ENCODE data around the gene HKDC1. TPM values are rescaled to one million over a fixed set of nuclear protein-coding genes. Genes with fewer than 3 reads are reported as not detected.
A peak's percentile ranks its signal among the peaks of the same experiment; 100 is the strongest.

HKDC1 gene
- total RNA-seq, 1 experiment from 2014 or later: 1.7 TPM

- TF ChIP-seq CTCF (IDR thresholded peaks at IDR 0.05 in 2 of 3, conservative IDR thresholded peaks at IDR 0.05 in 1 of 3; ENCODE audit: borderline replicate concordance in 1 of 3, insufficient read depth in 1 of 3, low read depth in 2 of 3, low read length in 2 of 3): no peak
- TF ChIP-seq EZH2phosphoT487 (IDR thresholded peaks at IDR 0.05; ENCODE audit: borderline replicate concordance): no peak
- TF ChIP-seq ZNF274 (IDR thresholded peaks at IDR 0.05; ENCODE audit: low read depth, low read length): no peak
- TF ChIP-seq CBX3 (IDR thresholded peaks at IDR 0.05; ENCODE audit: low read depth): peak; percentile 71
- peak; percentile 77 for TF ChIP-seq MAX (IDR thresholded peaks at IDR 0.05)
- no peak for TF ChIP-seq TCF7L2 (IDR thresholded peaks at IDR 0.05; ENCODE audit: borderline replicate concordance, extremely low read depth, insufficient read depth, insufficient read length)
- no peak; the same call in 1 of the 2 replicates for TF ChIP-seq POLR2AphosphoS5 (IDR thresholded peaks at IDR 0.05; ENCODE audit: low read depth, low read length)
Measured at GRCh38 chr10:69232252-69232651, 12.1 kb downstream of the HKDC1 start (continued).

GRCh38 chr10:69232736-69233480 is 12.8 kb downstream of the HKDC1 start:
- Histone ChIP-seq H3K27me3 (ENCODE audit: insufficient read depth, low read length) (no peaks in the 10 kb centered on the region), H3K4me3 (replicated peaks in 1 of 2; ENCODE audit: low read depth in 1 of 2, low read length in 2 of 2) (peak overlapping the region in 1 of 2 experiments; percentile 32; a peak in 1 of 4 replicates), H3K4me1 (ENCODE audit: control insufficient read depth in 1 of 2, insufficient read depth in 2 of 2, low read length in 2 of 2) (peaks cover 16 to 49% of the 10 kb centered on the region in 2 experiments), H3K79me2 (ENCODE audit: insufficient read depth, low read length) (no peaks in the 10 kb centered on the region), H3K9me3 (ENCODE audit: control insufficient read depth in 1 of 2, insufficient read depth in 1 of 2, low read depth in 1 of 2, low read length in 2 of 2) (no peaks in the 10 kb centered on the region), H3K9me2 (ENCODE audit: insufficient read depth) (no peaks in the 10 kb centered on the region), H3K36me3 (ENCODE audit: control insufficient read depth in 1 of 2, insufficient read depth in 2 of 2, low read length in 2 of 2) (no peaks in the 10 kb centered on the region), H3K27ac (ENCODE audit: low read depth, low read length) (no peak overlapping the region), H3K9ac (ENCODE audit: low read length) (0 out of 2 replicates have a peak overlapping the region, but pooled peaks have one; percentile 16), H2AFZ (ENCODE audit: low read depth, low read length, poor library complexity, severe bottlenecking) (peak overlapping the region; percentile 66), H3K4me2 (ENCODE audit: low read length) (peak overlapping the region; percentile 69), H4K20me1 (ENCODE audit: insufficient read depth) (no peaks in the 10 kb centered on the region)
- TF ChIP-seq EZH2 (IDR thresholded peaks at IDR 0.05) (no peak), CEBPB (IDR thresholded peaks at IDR 0.05; ENCODE audit: low read depth) (no peak), MAX (IDR thresholded peaks at IDR 0.05) (no peak), POLR2A (IDR thresholded peaks at IDR 0.05; ENCODE audit: borderline replicate concordance, extremely low read depth, insufficient read depth, insufficient read length) (no peak), EGR1 (IDR thresholded peaks at IDR 0.05; ENCODE audit: low read depth) (no peak), EZH2phosphoT487 (IDR thresholded peaks at IDR 0.05; ENCODE audit: borderline replicate concordance) (no peak), REST (IDR thresholded peaks at IDR 0.05; ENCODE audit: low read depth) (no peak), CBX3 (IDR thresholded peaks at IDR 0.05; ENCODE audit: low read depth) (no peak; the same call in 1 of the 2 replicates), FOSL1 (IDR thresholded peaks at IDR 0.05; ENCODE audit: low read depth) (no peak), SP1 (IDR thresholded peaks at IDR 0.05; ENCODE audit: low read depth) (no peak), TCF7L2 (IDR thresholded peaks at IDR 0.05; ENCODE audit: borderline replicate concordance, extremely low read depth, insufficient read depth, insufficient read length) (no peak), YY1 (IDR thresholded peaks at IDR 0.05; ENCODE audit: extremely low read depth, insufficient replicate concordance, low read depth, low read length) (no peak), POLR2AphosphoS5 (IDR thresholded peaks at IDR 0.05; ENCODE audit: low read depth, low read length) (no peak)
- no peak for ATAC-seq
- ChIA-PET POLR2A (interaction anchor here (1.0 kb wide), 1 partner anchor 9 kb away, joined by 3 read pairs; no protein-coding TSS in a partner anchor), RAD21 (ENCODE audit: low non-redundant PET in 1 of 2, low total read pairs in 2 of 2, uncharacterized antibody in 2 of 2, unreplicated experiment in 2 of 2) (no interaction called here), CTCF (interaction anchor here (1.2 to 1.8 kb wide), 2 partner anchors 160 to 176 kb away, joined by 4 to 5 read pairs; no protein-coding TSS in a partner anchor)
- DNase-seq (ENCODE audit: low read depth, low spot score): no peak
- intact Hi-C loops (cut with micrococcal nuclease): no loop called here
- BruUV-seq (replicated peaks): no TSS peak
